Measurements from ENCODE around the gene LIFR. TPM values are rescaled to one million over a fixed set of nuclear protein-coding genes. Genes with fewer than 3 reads are reported as not detected.

LIFR gene
- total and polyA plus RNA-seq, 7 experiments from 2014 or later: 0.16 to 0.30 (median 0.17) TPM; not detected in 4

GRCh38 chr5:38582975-38583319, 26.5 kb upstream of the LIFR start:
- ATAC-seq (no peak), DNase-seq (no peak)
- no peaks in the 10 kb centered on the region for H3K9me3 ChIP-seq (ENCODE audit: control insufficient read depth in 2 of 3, low read length in 3 of 3)
- H3K4me1 ChIP-seq (ENCODE audit: control insufficient read depth in 2 of 2, insufficient read depth in 2 of 2, low read length in 2 of 2): no peaks in the 10 kb centered on the region
- no peak overlapping the region for H3K27ac ChIP-seq (ENCODE audit: low read depth, low read length)
- Mint-ChIP-seq H3K4me3 (no peak overlapping the region), H3K36me3 (no peaks in the 10 kb centered on the region), H3K27ac (no peak overlapping the region), H3K27me3 (peaks cover 22 to 44% (median 27%) of the 10 kb centered on the region in 5 donors), H3K4me1 (peaks cover 0 to 4% (median 3%) of the 10 kb centered on the region in 7 donors), H3K9me3 (peaks cover 0 to 2% (median 0%) of the 10 kb centered on the region in 11 donors)
- intact Hi-C loops (cut with micrococcal nuclease): no loop called here
- H3K36me3 ChIP-seq (ENCODE audit: control insufficient read depth in 2 of 3, insufficient read depth in 3 of 3, low read length in 3 of 3): no peaks in the 10 kb centered on the region
- POLR2A ChIA-PET: no interaction called here
- H3K27me3 ChIP-seq (ENCODE audit: control insufficient read depth in 2 of 2, insufficient read depth in 2 of 2, low read length in 2 of 2): peaks cover 0 to 6% of the 10 kb centered on the region in 2 donors
- CTCF ChIA-PET: interaction anchor here (0.7 kb wide), 1 partner anchor 16 kb away, joined by 3 read pairs; no protein-coding TSS in a partner anchor
- no peak overlapping the region for H3K4me3 ChIP-seq (ENCODE audit: low read length)

DNA sequence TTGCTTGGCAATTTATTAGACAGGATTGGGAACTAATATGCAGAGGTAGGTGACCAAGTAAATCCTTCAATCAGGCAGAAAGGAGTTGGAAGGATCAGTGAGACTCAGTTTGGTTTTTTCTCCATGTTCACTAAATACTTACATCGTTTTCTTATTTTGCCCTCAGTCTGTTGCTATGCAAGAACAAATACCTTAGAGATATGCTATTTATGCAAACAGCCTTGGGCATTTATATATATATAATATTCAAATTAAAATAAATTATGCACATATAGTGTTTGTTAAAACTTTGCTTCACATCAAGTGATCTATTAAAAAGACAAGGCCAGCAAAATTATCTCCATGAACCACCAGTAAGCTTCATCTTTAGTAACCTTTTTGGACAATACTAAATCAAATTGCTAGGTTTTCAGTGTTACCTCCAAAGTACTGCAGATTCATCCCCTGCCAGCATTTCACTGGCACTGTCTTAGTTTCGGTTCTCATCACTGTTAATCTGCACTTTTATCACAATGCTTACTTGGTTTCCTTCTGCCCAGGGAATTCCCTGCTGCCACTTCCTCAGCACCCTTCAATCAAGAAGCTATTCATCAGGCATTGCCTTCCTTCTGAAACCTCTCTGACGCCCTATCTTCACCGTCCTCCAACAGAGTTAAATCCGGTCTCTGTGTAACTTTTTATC, 26.0 kb upstream of the LIFR start:
- ATAC-seq (no peak), DNase-seq (no peak)
- peaks cover 0 to 6% of the 10 kb centered on the region in 2 donors for H3K27me3 ChIP-seq (ENCODE audit: control insufficient read depth in 2 of 2, insufficient read depth in 2 of 2, low read length in 2 of 2)
- no peak overlapping the region for H3K27ac ChIP-seq (ENCODE audit: low read depth, low read length)
- no peak overlapping the region for H3K4me3 Mint-ChIP-seq
- peaks cover 23 to 47% (median 28%) of the 10 kb centered on the region in 5 donors for H3K27me3 Mint-ChIP-seq
- H3K4me1 ChIP-seq (ENCODE audit: control insufficient read depth in 2 of 2, insufficient read depth in 2 of 2, low read length in 2 of 2): no peaks in the 10 kb centered on the region
- no peaks in the 10 kb centered on the region for H3K36me3 ChIP-seq (ENCODE audit: control insufficient read depth in 2 of 3, insufficient read depth in 3 of 3, low read length in 3 of 3)
- peaks cover 0 to 2% (median 0%) of the 10 kb centered on the region in 11 donors for H3K9me3 Mint-ChIP-seq
- H3K4me1 Mint-ChIP-seq: peaks cover 0 to 4% (median 3%) of the 10 kb centered on the region in 7 donors
- H3K9me3 ChIP-seq (ENCODE audit: control insufficient read depth in 2 of 3, low read length in 3 of 3): no peaks in the 10 kb centered on the region
- H3K27ac Mint-ChIP-seq: no peak overlapping the region
- H3K36me3 Mint-ChIP-seq: no peaks in the 10 kb centered on the region
- no peak overlapping the region for H3K4me3 ChIP-seq (ENCODE audit: low read length)
- CTCF ChIA-PET: no interaction called here
- POLR2A ChIA-PET: no interaction called here
- intact Hi-C loops (cut with micrococcal nuclease): no loop called here

GRCh38 chr5:38581597-38581996, 25.2 kb upstream of the LIFR start:
- CTCF ChIA-PET: no interaction called here
- no peak for DNase-seq
- H3K36me3 Mint-ChIP-seq: no peaks in the 10 kb centered on the region

GRCh38 chr5:38579105-38579504, 22.7 kb upstream of the LIFR start:
- peaks cover 0 to 4% (median 3%) of the 10 kb centered on the region in 7 donors for H3K4me1 Mint-ChIP-seq
- POLR2A ChIA-PET: interaction anchor here (0.8 kb wide), 1 partner anchor 10 kb away, joined by 3 read pairs; no protein-coding TSS in a partner anchor
- Histone ChIP-seq H3K36me3 (ENCODE audit: control insufficient read depth in 2 of 3, insufficient read depth in 3 of 3, low read length in 3 of 3) (no peaks in the 10 kb centered on the region), H3K27ac (ENCODE audit: low read depth, low read length) (no peak overlapping the region), H3K4me3 (ENCODE audit: low read length) (no peak overlapping the region), H3K27me3 (ENCODE audit: control insufficient read depth in 2 of 2, insufficient read depth in 2 of 2, low read length in 2 of 2) (no peaks in the 10 kb centered on the region), H3K4me1 (ENCODE audit: control insufficient read depth in 2 of 2, insufficient read depth in 2 of 2, low read length in 2 of 2) (no peaks in the 10 kb centered on the region), H3K9me3 (ENCODE audit: control insufficient read depth in 2 of 3, low read length in 3 of 3) (no peaks in the 10 kb centered on the region)
- H3K27me3 Mint-ChIP-seq: peaks cover 17 to 52% (median 29%) of the 10 kb centered on the region in 5 donors
- peaks cover 0 to 2% (median 0%) of the 10 kb centered on the region in 11 donors for H3K9me3 Mint-ChIP-seq
- DNase-seq (no peak), ATAC-seq (no peak)
- no peak overlapping the region for H3K4me3 Mint-ChIP-seq
- no peaks in the 10 kb centered on the region for H3K36me3 Mint-ChIP-seq
- CTCF ChIA-PET: interaction anchor here (0.7 to 0.9 kb wide), 2 partner anchors 20 to 938 kb away, joined by 3 to 4 read pairs; no protein-coding TSS in a partner anchor
- intact Hi-C loops (cut with micrococcal nuclease): no loop called here
- no peak overlapping the region for H3K27ac Mint-ChIP-seq

More at GRCh38 chr5:38581597-38581996, 25.2 kb upstream of the LIFR start:
- Mint-ChIP-seq H3K4me3 (no peak overlapping the region), H3K9me3 (peaks cover 0 to 2% (median 0%) of the 10 kb centered on the region in 11 donors), H3K27ac (no peak overlapping the region), H3K27me3 (peaks cover 25 to 51% (median 32%) of the 10 kb centered on the region in 5 donors), H3K4me1 (peaks cover 0 to 4% (median 3%) of the 10 kb centered on the region in 7 donors)
- Histone ChIP-seq H3K36me3 (ENCODE audit: control insufficient read depth in 2 of 3, insufficient read depth in 3 of 3, low read length in 3 of 3) (no peaks in the 10 kb centered on the region), H3K4me1 (ENCODE audit: control insufficient read depth in 2 of 2, insufficient read depth in 2 of 2, low read length in 2 of 2) (no peaks in the 10 kb centered on the region), H3K4me3 (ENCODE audit: low read length) (no peak overlapping the region), H3K27me3 (ENCODE audit: control insufficient read depth in 2 of 2, insufficient read depth in 2 of 2, low read length in 2 of 2) (peaks cover 0 to 6% of the 10 kb centered on the region in 2 donors), H3K9me3 (ENCODE audit: control insufficient read depth in 2 of 3, low read length in 3 of 3) (no peaks in the 10 kb centered on the region), H3K27ac (ENCODE audit: low read depth, low read length) (no peak overlapping the region)
- POLR2A ChIA-PET: no interaction called here
- intact Hi-C loops (cut with micrococcal nuclease): no loop called here
- no peak for ATAC-seq

DNA sequence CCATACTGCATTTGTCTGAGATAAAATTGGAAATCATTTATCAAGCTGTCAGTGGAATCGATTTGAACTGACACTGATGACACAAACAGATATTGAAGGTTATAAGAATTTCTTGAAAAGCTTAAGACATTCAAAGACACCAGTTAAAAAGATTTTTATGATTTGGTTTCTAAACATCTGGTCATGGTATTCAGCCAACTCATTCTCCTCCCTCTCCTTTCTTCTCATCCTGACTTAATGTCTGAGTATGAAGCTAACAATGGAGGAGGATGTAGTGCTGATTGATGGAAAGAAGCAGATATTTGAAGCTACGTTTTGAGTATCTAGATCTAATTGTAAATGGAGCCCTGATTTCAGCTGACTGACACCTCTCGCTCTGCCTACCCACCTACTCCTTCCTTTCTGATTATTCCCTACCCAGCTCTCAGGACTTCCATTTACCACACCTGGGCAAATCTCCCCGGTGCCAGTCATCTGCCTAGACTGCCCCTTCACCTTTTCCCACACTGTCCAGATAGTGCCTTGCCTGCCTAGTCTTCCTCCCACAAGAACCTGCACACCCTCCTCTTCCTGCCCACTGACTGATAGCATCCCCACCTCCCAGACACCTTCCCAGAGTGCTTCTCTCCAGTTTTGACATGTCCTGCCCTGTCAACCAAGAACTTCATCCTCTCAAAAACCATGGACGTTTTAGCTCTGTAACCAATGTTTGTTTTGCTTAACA, 20.7 kb upstream of the LIFR start:
- ChIA-PET POLR2A (no interaction called here), CTCF (no interaction called here)
- H3K27me3 ChIP-seq (ENCODE audit: control insufficient read depth in 2 of 2, insufficient read depth in 2 of 2, low read length in 2 of 2): no peaks in the 10 kb centered on the region
- H3K4me3 ChIP-seq (ENCODE audit: low read length): no peak overlapping the region
- Mint-ChIP-seq H3K4me3 (no peak overlapping the region), H3K9me3 (peaks cover 0 to 2% (median 0%) of the 10 kb centered on the region in 11 donors), H3K27me3 (peaks cover 14 to 38% (median 22%) of the 10 kb centered on the region in 5 donors), H3K4me1 (no peaks in the 10 kb centered on the region), H3K36me3 (no peaks in the 10 kb centered on the region), H3K27ac (no peak overlapping the region)
- no peak for ATAC-seq
- H3K27ac ChIP-seq (ENCODE audit: low read depth, low read length): no peak overlapping the region
- H3K4me1 ChIP-seq (ENCODE audit: control insufficient read depth in 2 of 2, insufficient read depth in 2 of 2, low read length in 2 of 2): no peaks in the 10 kb centered on the region
- DNase-seq: no peak
- intact Hi-C loops (cut with micrococcal nuclease): no loop called here
- no peaks in the 10 kb centered on the region for H3K9me3 ChIP-seq (ENCODE audit: control insufficient read depth in 2 of 3, low read length in 3 of 3)
- H3K36me3 ChIP-seq (ENCODE audit: control insufficient read depth in 2 of 3, insufficient read depth in 3 of 3, low read length in 3 of 3): no peaks in the 10 kb centered on the region

DNA sequence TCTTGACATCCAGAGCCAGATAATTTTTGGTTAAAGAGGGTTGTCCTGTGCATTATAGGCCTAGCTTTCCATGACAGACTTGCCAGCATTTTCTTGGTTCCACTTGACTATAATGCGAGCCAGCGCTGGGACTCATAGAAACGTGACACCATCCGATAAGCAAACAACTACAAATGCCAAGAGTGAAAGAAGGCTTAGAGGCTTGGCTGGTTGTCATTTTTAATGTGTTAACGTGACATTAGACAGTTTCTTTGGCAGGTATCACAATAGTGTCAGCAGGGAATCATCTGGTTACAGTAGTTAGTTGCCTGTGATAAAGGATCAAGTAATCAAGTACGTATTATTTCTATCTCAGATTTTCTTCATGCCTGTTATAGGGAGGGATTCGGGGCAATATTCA, 20.0 kb upstream of the LIFR start:
- Mint-ChIP-seq H3K27ac (no peak overlapping the region), H3K4me3 (no peak overlapping the region), H3K27me3 (peaks cover 15 to 31% (median 16%) of the 10 kb centered on the region in 5 donors), H3K36me3 (no peaks in the 10 kb centered on the region), H3K4me1 (no peaks in the 10 kb centered on the region), H3K9me3 (peaks cover 0 to 2% (median 0%) of the 10 kb centered on the region in 11 donors)
- Histone ChIP-seq H3K4me1 (ENCODE audit: control insufficient read depth in 2 of 2, insufficient read depth in 2 of 2, low read length in 2 of 2) (no peaks in the 10 kb centered on the region), H3K4me3 (ENCODE audit: low read length) (no peak overlapping the region), H3K27me3 (ENCODE audit: control insufficient read depth in 2 of 2, insufficient read depth in 2 of 2, low read length in 2 of 2) (no peaks in the 10 kb centered on the region), H3K9me3 (ENCODE audit: control insufficient read depth in 2 of 3, low read length in 3 of 3) (no peaks in the 10 kb centered on the region), H3K36me3 (ENCODE audit: control insufficient read depth in 2 of 3, insufficient read depth in 3 of 3, low read length in 3 of 3) (no peaks in the 10 kb centered on the region), H3K27ac (ENCODE audit: low read depth, low read length) (no peak overlapping the region)
- DNase-seq (no peak), ATAC-seq (no peak)
- intact Hi-C loops (cut with micrococcal nuclease): no loop called here
- POLR2A ChIA-PET: no interaction called here
- CTCF ChIA-PET: no interaction called here
